ENCODE data around the gene TEDC2. TPM values are rescaled to one million over a fixed set of nuclear protein-coding genes. Genes with fewer than 3 reads are reported as not detected.

The TEDC2 gene
- total and polyA plus RNA-seq, 9 of the 15 experiments (the other 6 are each of a cell fraction or from before 2014, with no cell fraction given), result 0.75 to 57.0 (median 17.6) TPM

GRCh38 chr16:2432286-2432685, 27.6 kb upstream of the TEDC2 start:
- WGBS (ENCODE audit: insufficient coverage, low coverage, missing lambda C conversion rate), result 100% methylated on average over 6 of the region's 6 CpGs
- Histone ChIP-seq H2AFZ (ENCODE audit: low read depth, low read length) (no peak overlapping the region), H3K9ac (ENCODE audit: insufficient read depth in 1 of 2, low read depth in 2 of 2, low read length in 2 of 2) (no peak overlapping the region), H3K4me2 (ENCODE audit: insufficient read depth, low read length) (no peak overlapping the region), H3K27me3 (ENCODE audit: control insufficient read depth in 2 of 2, insufficient read depth in 2 of 2, low read length in 2 of 2) (no peaks in the 10 kb centered on the region), H3K79me2 (ENCODE audit: control insufficient read depth, insufficient read depth, low read length) (peaks cover 44% of the 10 kb centered on the region), H3K4me1 (replicated peaks in 1 of 2; ENCODE audit: control insufficient read depth in 2 of 2, insufficient read depth in 2 of 2, low read length in 2 of 2) (peaks cover 21 to 27% of the 10 kb centered on the region in 2 experiments; a peak in 4 of 5 replicates), H3K9me3 (replicated peaks; ENCODE audit: control insufficient read depth, insufficient read depth, low read depth, low read length) (no peaks in the 10 kb centered on the region), H3K36me3 (ENCODE audit: control insufficient read depth, insufficient read depth, low read length) (peaks cover 63% of the 10 kb centered on the region), H3K9me1 (ENCODE audit: control insufficient read depth, insufficient read depth, low read length) (no peaks in the 10 kb centered on the region), H4K20me1 (replicated peaks; ENCODE audit: control insufficient read depth, insufficient read depth, low read length) (no peaks in the 10 kb centered on the region; the same call in none of the 2 replicates), H3K4me3 (no peak overlapping the region), H3K27ac (ENCODE audit: extremely low read depth, low read depth, low read length) (no peak overlapping the region)
- in situ Hi-C loops (cut with MboI) (no loop called here), intact Hi-C loops (cut with micrococcal nuclease) (no loop called here)
- FAIRE-seq (no peak), ATAC-seq (no peak), DNase-seq (ENCODE audit: extremely low read depth in 1 of 4, low spot score in 3 of 4) (no peak)
- BruUV-seq (replicated peaks), result TSS peak; percentile 13
- ChIA-PET POLR2A (interaction anchor here (0.5 kb wide), 1 partner anchor 163 kb away, joined by 3 read pairs; no protein-coding TSS in a partner anchor), CTCF (ENCODE audit: low intra/inter-chr PET ratio) (interaction anchor here (0.7 kb wide), 1 partner anchor 79 kb away, joined by 3 read pairs; no protein-coding TSS in a partner anchor)
- TF ChIP-seq ZNF639 (CRISPR knock-in tag; conservative IDR thresholded peaks at IDR 0.05 in 1 of 2, IDR thresholded peaks at IDR 0.05 in 1 of 2), result no peak
- TF ChIP-seq YY1 (IDR thresholded peaks at IDR 0.05; ENCODE audit: borderline replicate concordance in 1 of 3, control insufficient read depth in 1 of 3, extremely low read depth in 1 of 3, insufficient read depth in 3 of 3, insufficient read length in 1 of 3, insufficient replicate concordance in 2 of 3, low read depth in 1 of 3, low read length in 2 of 3), result peak in 1 of 3 experiments; percentile 18
- peak in 2 of 3 experiments; percentile 21 to 38; a peak in 1 of 6 replicates for TF ChIP-seq CTCF (IDR thresholded peaks at IDR 0.05 in 2 of 3, conservative IDR thresholded peaks at IDR 0.05 in 1 of 3; ENCODE audit: insufficient read depth in 2 of 3, low read depth in 1 of 3, low read length in 3 of 3)

Measured in K562 (cell line).